ENCODE measurements around the gene SPATA4.

SPATA4 gene

DNA sequence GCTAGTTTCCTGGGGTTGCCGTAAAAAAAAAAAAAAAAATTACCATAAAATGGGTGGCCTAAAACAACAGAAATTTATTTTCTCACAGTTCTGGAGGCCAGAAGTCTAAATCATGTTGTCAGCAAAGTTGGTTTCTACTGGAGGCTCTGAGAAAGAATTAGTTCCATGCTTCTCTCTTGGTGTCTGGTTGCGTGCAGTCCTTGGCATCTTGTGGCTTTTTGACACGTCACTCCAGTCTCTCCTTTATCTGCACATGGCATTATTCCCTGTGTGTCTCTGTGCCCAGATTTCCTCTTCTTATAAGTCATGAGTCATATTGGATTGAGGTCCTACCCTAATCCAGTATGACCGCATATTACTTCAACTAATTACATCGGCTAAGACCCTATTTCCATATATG is 38.7 kb downstream of the SPATA4 start:
- H3K9ac ChIP-seq (ENCODE audit: low read length): no peak overlapping the region
- H3K79me2 ChIP-seq (ENCODE audit: insufficient read depth, low read length): no peaks in the 10 kb centered on the region
- no peaks in the 10 kb centered on the region for H3K27me3 ChIP-seq (ENCODE audit: insufficient read depth, low read length)
- no peaks in the 10 kb centered on the region for H3K36me3 ChIP-seq (ENCODE audit: insufficient read depth, low read length)
- no peaks in the 10 kb centered on the region for H4K20me1 ChIP-seq (ENCODE audit: insufficient read depth, low read length)
- no peaks in the 10 kb centered on the region for H3F3A ChIP-seq (ENCODE audit: insufficient read depth, low read length)
- TF ChIP-seq, protein P1, sequence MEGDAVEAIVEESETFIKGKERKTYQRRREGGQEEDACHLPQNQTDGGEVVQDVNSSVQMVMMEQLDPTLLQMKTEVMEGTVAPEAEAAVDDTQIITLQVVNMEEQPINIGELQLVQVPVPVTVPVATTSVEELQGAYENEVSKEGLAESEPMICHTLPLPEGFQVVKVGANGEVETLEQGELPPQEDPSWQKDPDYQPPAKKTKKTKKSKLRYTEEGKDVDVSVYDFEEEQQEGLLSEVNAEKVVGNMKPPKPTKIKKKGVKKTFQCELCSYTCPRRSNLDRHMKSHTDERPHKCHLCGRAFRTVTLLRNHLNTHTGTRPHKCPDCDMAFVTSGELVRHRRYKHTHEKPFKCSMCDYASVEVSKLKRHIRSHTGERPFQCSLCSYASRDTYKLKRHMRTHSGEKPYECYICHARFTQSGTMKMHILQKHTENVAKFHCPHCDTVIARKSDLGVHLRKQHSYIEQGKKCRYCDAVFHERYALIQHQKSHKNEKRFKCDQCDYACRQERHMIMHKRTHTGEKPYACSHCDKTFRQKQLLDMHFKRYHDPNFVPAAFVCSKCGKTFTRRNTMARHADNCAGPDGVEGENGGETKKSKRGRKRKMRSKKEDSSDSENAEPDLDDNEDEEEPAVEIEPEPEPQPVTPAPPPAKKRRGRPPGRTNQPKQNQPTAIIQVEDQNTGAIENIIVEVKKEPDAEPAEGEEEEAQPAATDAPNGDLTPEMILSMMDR (IDR thresholded peaks at IDR 0.05; ENCODE audit: low read length): no peak
- no peak for TF ChIP-seq EZH2 (IDR thresholded peaks at IDR 0.05; ENCODE audit: borderline replicate concordance, low read length)
- no peak overlapping the region for H3K4me2 ChIP-seq (ENCODE audit: low read length)
- no peak overlapping the region for H2AFZ ChIP-seq (ENCODE audit: low read length)
- no peaks in the 10 kb centered on the region for H3K9me2 ChIP-seq (ENCODE audit: low read depth, low read length)
- H3K4me1 ChIP-seq (ENCODE audit: insufficient read depth, low read length, severe bottlenecking): no peaks in the 10 kb centered on the region
- H3K9me3 ChIP-seq (ENCODE audit: low read length): no peaks in the 10 kb centered on the region
- H3K27ac ChIP-seq (ENCODE audit: low read depth, low read length, poor library complexity, severe bottlenecking): no peak overlapping the region
- no peak overlapping the region for H3K4me3 ChIP-seq (ENCODE audit: low read depth, low read length, poor library complexity, severe bottlenecking)

DNA sequence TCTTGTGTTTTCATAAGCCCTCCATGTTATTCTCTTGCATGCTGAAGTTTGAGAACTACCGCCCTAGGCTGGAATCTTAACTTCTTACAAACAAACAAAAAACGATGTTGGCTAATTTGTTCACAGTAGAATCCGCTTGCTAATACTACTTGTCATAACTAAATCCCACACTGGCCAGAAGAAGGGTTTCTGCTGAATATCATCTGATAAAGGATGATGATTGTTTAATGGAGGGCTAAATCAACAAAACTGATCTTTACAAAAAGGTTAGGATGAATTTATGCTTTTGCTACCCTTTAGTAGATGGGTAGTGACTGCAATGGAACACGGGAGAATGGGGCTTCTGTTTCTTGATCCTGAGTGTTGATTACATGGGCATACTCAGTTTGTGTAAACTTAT is 42.3 kb downstream of the SPATA4 start:
- no peak for TF ChIP-seq EZH2 (IDR thresholded peaks at IDR 0.05; ENCODE audit: borderline replicate concordance, low read length)
- TF ChIP-seq, protein P1 (IDR thresholded peaks at IDR 0.05; ENCODE audit: low read length): no peak
- Histone ChIP-seq H3K9ac (ENCODE audit: low read length) (no peak overlapping the region), H3F3A (ENCODE audit: insufficient read depth, low read length) (no peaks in the 10 kb centered on the region), H3K9me2 (ENCODE audit: low read depth, low read length) (no peaks in the 10 kb centered on the region), H3K27ac (ENCODE audit: low read depth, low read length, poor library complexity, severe bottlenecking) (no peak overlapping the region), H2AFZ (ENCODE audit: low read length) (no peak overlapping the region), H3K4me2 (ENCODE audit: low read length) (no peak overlapping the region), H3K36me3 (ENCODE audit: insufficient read depth, low read length) (no peaks in the 10 kb centered on the region), H3K27me3 (ENCODE audit: insufficient read depth, low read length) (no peaks in the 10 kb centered on the region), H3K79me2 (ENCODE audit: insufficient read depth, low read length) (no peaks in the 10 kb centered on the region), H3K9me3 (ENCODE audit: low read length) (no peaks in the 10 kb centered on the region), H3K4me1 (ENCODE audit: insufficient read depth, low read length, severe bottlenecking) (no peaks in the 10 kb centered on the region), H3K4me3 (ENCODE audit: low read depth, low read length, poor library complexity, severe bottlenecking) (no peak overlapping the region), H4K20me1 (ENCODE audit: insufficient read depth, low read length) (no peaks in the 10 kb centered on the region)

GRCh38 chr4:176150704-176151103 is 44.7 kb downstream of the SPATA4 start:
- Histone ChIP-seq H3K4me3 (ENCODE audit: low read depth, low read length, poor library complexity, severe bottlenecking) (no peak overlapping the region), H3K4me2 (ENCODE audit: low read length) (no peak overlapping the region), H3K27ac (ENCODE audit: low read depth, low read length, poor library complexity, severe bottlenecking) (no peak overlapping the region), H3K9me3 (ENCODE audit: low read length) (no peaks in the 10 kb centered on the region), H4K20me1 (ENCODE audit: insufficient read depth, low read length) (no peaks in the 10 kb centered on the region), H3K79me2 (ENCODE audit: insufficient read depth, low read length) (no peaks in the 10 kb centered on the region), H2AFZ (ENCODE audit: low read length) (no peak overlapping the region), H3K9me2 (ENCODE audit: low read depth, low read length) (no peaks in the 10 kb centered on the region), H3K4me1 (ENCODE audit: insufficient read depth, low read length, severe bottlenecking) (no peaks in the 10 kb centered on the region), H3F3A (ENCODE audit: insufficient read depth, low read length) (no peaks in the 10 kb centered on the region), H3K27me3 (ENCODE audit: insufficient read depth, low read length) (no peaks in the 10 kb centered on the region), H3K9ac (ENCODE audit: low read length) (no peak overlapping the region), H3K36me3 (ENCODE audit: insufficient read depth, low read length) (no peaks in the 10 kb centered on the region)
- TF ChIP-seq, protein P1 (IDR thresholded peaks at IDR 0.05; ENCODE audit: low read length): no peak
- no peak for TF ChIP-seq EZH2 (IDR thresholded peaks at IDR 0.05; ENCODE audit: borderline replicate concordance, low read length)

All from OCI-LY1 (cell line).